HEK293 (cell line): ENCODE measurements around the gene SLC25A13.

Source experiments
- CTCF ChIA-PET: fragments of 350-600 bp; formaldehyde crosslinking; extraction: SDS; loops from one replicate; lab custom pipeline; 2021; ENCODE audit warnings: antibody characterized with exemption; lab: Yijun Ruan, JAX
- POLR2A ChIA-PET: fragments of 300-600 bp; formaldehyde crosslinking; extraction: SDS; loops from one replicate; lab custom pipeline; 2020; ENCODE audit warnings: antibody characterized with exemption, inconsistent platforms; lab: Yijun Ruan, JAX
- H3K27ac ChIP-seq: fragments of 200-500 bp; sonication (Bioruptor generic); 2 replicates; pipeline ENCODE4 v1.5.1; 2014; ENCODE audit warnings: low read depth, low read length, control low read depth, inconsistent platforms; ENCODE audit errors: extremely low read depth
- H3K36me3 ChIP-seq, 2 experiments: fragments of 200-500 bp in 1 of 2; sonication (Bioruptor generic) in 1 of 2; 1 replicate in 1 of 2; 2 replicates in 1 of 2; pipeline ENCODE4 v1.5.1; 2014 to 2017; ENCODE audit warnings: inconsistent platforms in 2 of 2, low read length in 2 of 2; ENCODE audit not compliant: control insufficient read depth in 2 of 2, insufficient read depth in 1 of 2
- H3K4me1 ChIP-seq: fragments of 200-500 bp; sonication (Bioruptor generic); 2 replicates; pipeline ENCODE4 v1.5.1; 2014; ENCODE audit warnings: mild to moderate bottlenecking, low read length, inconsistent platforms; ENCODE audit not compliant: control insufficient read depth, insufficient read depth
- H3K4me3 ChIP-seq: 2 replicates; pipeline ENCODE4 v1.5.1; 2011; ENCODE audit warnings: low read depth, mild to moderate bottlenecking, control low read depth, low read length, moderate library complexity
- H3K9me3 ChIP-seq: fragments of 200-500 bp; sonication (Bioruptor generic); 2 replicates; pipeline ENCODE4 v1.5.1; 2014; ENCODE audit warnings: low read depth, low read length, inconsistent platforms; ENCODE audit not compliant: control insufficient read depth, insufficient read depth
- ATF2 ChIP-seq: fragments of 450-650 bp; formaldehyde crosslinking; IDR thresholded peaks from 2 replicates; pipeline ENCODE4 v1.5.1; 2016; ENCODE audit warnings: missing biosample characterization, missing genetic modification characterization, low read depth
- BCL6B ChIP-seq: fragments of 450-650 bp; formaldehyde crosslinking; IDR thresholded peaks from 2 replicates; pipeline ENCODE4 v1.5.1; 2017; ENCODE audit warnings: missing biosample characterization, missing genetic modification characterization
- MZF1 ChIP-seq: fragments of 450-650 bp; formaldehyde crosslinking; IDR thresholded peaks from 2 replicates; pipeline ENCODE4 v1.5.1; 2017; ENCODE audit warnings: missing biosample characterization, missing genetic modification characterization, borderline replicate concordance
- OVOL3 ChIP-seq: fragments of 450-650 bp; formaldehyde crosslinking; IDR thresholded peaks from 2 replicates; pipeline ENCODE4 v1.5.1; 2016; ENCODE audit warnings: missing biosample characterization, missing genetic modification characterization
- PRDM10 ChIP-seq: fragments of 450-650 bp; formaldehyde crosslinking; IDR thresholded peaks from 2 replicates; pipeline ENCODE4 v1.5.1; 2016; ENCODE audit warnings: missing biosample characterization, missing genetic modification characterization
- SP3 ChIP-seq: fragments of 450-650 bp; formaldehyde crosslinking; IDR thresholded peaks from 2 replicates; pipeline ENCODE4 v1.5.1; 2016; ENCODE audit warnings: missing biosample characterization, missing genetic modification characterization
- TCF7L2 ChIP-seq: IDR thresholded peaks from 2 replicates; pipeline ENCODE4 v1.6.1; 2011; ENCODE audit warnings: low read depth, mild to moderate bottlenecking, inconsistent platforms, low read length, moderate library complexity, borderline replicate concordance
- YY2 ChIP-seq: fragments of 450-650 bp; formaldehyde crosslinking; IDR thresholded peaks from 2 replicates; pipeline ENCODE4 v1.5.1; 2016; ENCODE audit warnings: missing biosample characterization, missing genetic modification characterization
- ZBTB1 ChIP-seq: fragments of 450-650 bp; formaldehyde crosslinking; IDR thresholded peaks from 2 replicates; pipeline ENCODE4 v1.5.1; 2016; ENCODE audit warnings: missing biosample characterization, missing genetic modification characterization
- ZBTB7A ChIP-seq: fragments of 450-650 bp; formaldehyde crosslinking; IDR thresholded peaks from 2 replicates; pipeline ENCODE4 v1.5.1; 2016; ENCODE audit warnings: low read depth, missing biosample characterization, missing genetic modification characterization
- ZFP41 ChIP-seq: fragments of 450-650 bp; formaldehyde crosslinking; IDR thresholded peaks from 2 replicates; pipeline ENCODE4 v1.5.1; 2016; ENCODE audit warnings: missing biosample characterization, missing genetic modification characterization, borderline replicate concordance
- ZNF155 ChIP-seq: fragments of 450-650 bp; formaldehyde crosslinking; IDR thresholded peaks from 2 replicates; pipeline ENCODE4 v1.5.1; 2016; ENCODE audit warnings: missing biosample characterization, missing genetic modification characterization
- ZNF221 ChIP-seq: fragments of 450-650 bp; formaldehyde crosslinking; IDR thresholded peaks from 2 replicates; pipeline ENCODE4 v1.5.1; 2017; ENCODE audit warnings: missing biosample characterization, missing genetic modification characterization, borderline replicate concordance
- ZNF426 ChIP-seq: fragments of 450-650 bp; formaldehyde crosslinking; IDR thresholded peaks from 2 replicates; pipeline ENCODE4 v1.5.1; 2017; ENCODE audit warnings: missing biosample characterization, missing genetic modification characterization, mild to moderate bottlenecking, inconsistent platforms, moderate library complexity
- ZNF433 ChIP-seq: fragments of 450-650 bp; formaldehyde crosslinking; IDR thresholded peaks from 2 replicates; pipeline ENCODE4 v1.5.1; 2016; ENCODE audit warnings: missing biosample characterization, missing genetic modification characterization, low read depth
- ZNF473 ChIP-seq: fragments of 450-650 bp; formaldehyde crosslinking; IDR thresholded peaks from 2 replicates; pipeline ENCODE4 v1.5.1; 2017; ENCODE audit warnings: missing biosample characterization, missing genetic modification characterization
- ZNF555 ChIP-seq: fragments of 450-650 bp; formaldehyde crosslinking; conservative IDR thresholded peaks from 2 replicates; pipeline ENCODE4 v1.5.1; 2017; ENCODE audit warnings: missing biosample characterization, mild to moderate bottlenecking, missing genetic modification characterization, inconsistent platforms
- ZNF571 ChIP-seq: fragments of 450-650 bp; formaldehyde crosslinking; IDR thresholded peaks from 2 replicates; pipeline ENCODE4 v1.5.0; 2017; ENCODE audit warnings: missing biosample characterization, missing genetic modification characterization
- ZNF596 ChIP-seq: fragments of 450-650 bp; IDR thresholded peaks from 2 replicates; pipeline ENCODE4 v1.5.0; 2018; ENCODE audit warnings: missing biosample characterization, mild to moderate bottlenecking, missing genetic modification characterization, moderate library complexity
- ZNF660 ChIP-seq: fragments of 450-650 bp; IDR thresholded peaks from 2 replicates; pipeline ENCODE4 v1.5.1; 2018; ENCODE audit warnings: missing biosample characterization, mild to moderate bottlenecking, missing genetic modification characterization
- ZNF692 ChIP-seq: fragments of 450-650 bp; formaldehyde crosslinking; IDR thresholded peaks from 2 replicates; pipeline ENCODE4 v1.5.1; 2016; ENCODE audit warnings: missing biosample characterization, missing genetic modification characterization
- ZNF701 ChIP-seq: fragments of 450-650 bp; formaldehyde crosslinking; IDR thresholded peaks from 2 replicates; pipeline ENCODE4 v1.5.1; 2016; ENCODE audit warnings: missing biosample characterization, missing genetic modification characterization
- ZSCAN18 ChIP-seq: fragments of 450-650 bp; formaldehyde crosslinking; IDR thresholded peaks from 2 replicates; pipeline ENCODE4 v1.5.1; 2016; ENCODE audit warnings: missing biosample characterization, missing genetic modification characterization
- ZXDB ChIP-seq: fragments of 450-650 bp; formaldehyde crosslinking; IDR thresholded peaks from 2 replicates; pipeline ENCODE4 v1.5.1; 2016; ENCODE audit warnings: missing biosample characterization, missing genetic modification characterization

The SLC25A13 gene

GRCh38 chr7:96303686-96304443, 18.0 kb downstream of the SLC25A13 start:
- no peaks in the 10 kb centered on the region for H3K9me3 ChIP-seq
- ChIA-PET POLR2A (interaction anchor here (1.7 kb wide), 1 partner anchor 16 kb away, joined by 6 read pairs; no protein-coding TSS in a partner anchor), CTCF (no interaction called here)
- H3K4me3 ChIP-seq = no peak overlapping the region
- peak overlapping the region; percentile 74 for H3K27ac ChIP-seq
- peaks cover 20% of the 10 kb centered on the region for H3K4me1 ChIP-seq
- no peaks in the 10 kb centered on the region for H3K36me3 ChIP-seq
- no peak; the same call in 1 of the 2 replicates for TF ChIP-seq MZF1 (tag by site-specific recombination)
- TF ChIP-seq SP3 (tag by site-specific recombination) = no peak
- TF ChIP-seq ZNF426 (tag by site-specific recombination) = no peak
- peak; percentile 65 for TF ChIP-seq ZXDB (tag by site-specific recombination)
- no peak for TF ChIP-seq PRDM10 (tag by site-specific recombination)
- TF ChIP-seq ZNF221 (tag by site-specific recombination) = no peak
- TF ChIP-seq ZNF433 (tag by site-specific recombination) = no peak
- TF ChIP-seq ZFP41 (tag by site-specific recombination) = no peak
- no peak; the same call in 1 of the 2 replicates for TF ChIP-seq ZNF692 (tag by site-specific recombination)
- TF ChIP-seq YY2 (tag by site-specific recombination) = no peak
- TF ChIP-seq ZNF155 = no peak
- TF ChIP-seq ZNF571 (tag by site-specific recombination) = no peak
- no peak for TF ChIP-seq ZNF555 (tag by site-specific recombination)
- TF ChIP-seq BCL6B (tag by site-specific recombination) = no peak
- TF ChIP-seq ZBTB7A (tag by site-specific recombination) = no peak
- no peak for TF ChIP-seq ZNF473 (tag by site-specific recombination)
- no peak for TF ChIP-seq ZNF596 (tag by site-specific recombination)
- no peak for TF ChIP-seq ZSCAN18
- no peak; the same call in 1 of the 2 replicates for TF ChIP-seq OVOL3 (tag by site-specific recombination)
- no peak for TF ChIP-seq ZBTB1 (tag by site-specific recombination)
- TF ChIP-seq TCF7L2 = no peak
- TF ChIP-seq ZNF701 (tag by site-specific recombination) = no peak
- peak; percentile 59 for TF ChIP-seq ATF2 (tag by site-specific recombination)
- TF ChIP-seq ZNF660 (tag by site-specific recombination) = no peak
